HG03457 (cell line): ENCODE measurements around the gene GRM4.

Experiments used
- ATAC-seq: cut with Tn5 transposase; IDR thresholded peaks from one replicate; pipeline ENCODE4 v1.9.1; 2021; ENCODE audit warnings: moderate number of reproducible peaks; ENCODE audit not compliant: unreplicated experiment

GRM4 gene

GRCh38 chr6:34157851-34158250 is 12.0 kb upstream of the GRM4 start:
- ATAC-seq, result no peak

GRCh38 chr6:34157236-34157830 is 11.4 kb upstream of the GRM4 start:
- no peak for ATAC-seq

DNA sequence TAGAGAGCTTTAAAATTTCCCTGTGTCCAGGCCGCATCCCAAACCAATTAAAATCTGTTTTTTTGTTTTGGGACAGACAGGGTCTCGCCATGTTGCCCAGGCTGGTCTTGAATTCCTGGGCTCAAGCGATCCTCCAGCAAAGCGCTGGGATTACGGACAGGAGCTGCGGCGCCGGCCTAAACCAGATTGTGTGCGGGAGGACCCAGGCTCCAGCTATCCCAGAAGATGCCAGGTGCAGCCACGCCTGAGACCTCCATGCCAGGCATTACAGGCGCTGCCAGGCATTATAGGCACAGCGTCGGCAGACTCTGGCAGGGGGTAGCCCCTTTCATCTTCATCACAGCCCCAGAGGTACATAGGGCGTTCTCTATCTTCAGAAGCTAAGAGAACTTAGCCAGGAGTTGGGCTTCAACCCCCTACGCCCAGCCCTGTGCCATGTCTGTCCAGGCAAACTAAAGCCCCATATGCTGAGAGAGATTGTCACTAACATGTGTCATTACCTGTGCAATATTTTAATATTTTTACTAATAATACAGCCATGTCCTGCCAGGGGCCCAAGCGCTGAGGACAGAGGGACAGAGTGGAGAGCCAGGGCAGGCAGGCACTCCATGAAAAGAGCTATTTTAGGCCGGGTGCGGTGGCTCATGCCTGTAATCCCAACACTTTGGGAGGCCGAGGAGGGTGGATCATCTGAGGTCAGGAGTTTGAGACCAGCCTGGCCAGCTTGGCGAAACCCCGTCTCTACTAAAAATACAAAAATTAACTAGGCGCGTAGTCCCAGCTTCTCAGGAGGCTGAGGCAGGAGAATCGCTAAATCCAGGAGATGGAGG is 9.8 kb upstream of the GRM4 start:
- no peak for ATAC-seq

- no peak for ATAC-seq
Measured at GRCh38 chr6:34154668-34155447, 9.0 kb upstream of the GRM4 start.

- ATAC-seq, result no peak
Measured at GRCh38 chr6:34152806-34153520, 7.1 kb upstream of the GRM4 start.

- ATAC-seq, result no peak
Measured at GRCh38 chr6:34152042-34152524, 6.2 kb upstream of the GRM4 start.

GRCh38 chr6:34151321-34152041 is 5.6 kb upstream of the GRM4 start:
- no peak for ATAC-seq

GRCh38 chr6:34150766-34151165 is 4.9 kb upstream of the GRM4 start:
- ATAC-seq, result no peak

DNA sequence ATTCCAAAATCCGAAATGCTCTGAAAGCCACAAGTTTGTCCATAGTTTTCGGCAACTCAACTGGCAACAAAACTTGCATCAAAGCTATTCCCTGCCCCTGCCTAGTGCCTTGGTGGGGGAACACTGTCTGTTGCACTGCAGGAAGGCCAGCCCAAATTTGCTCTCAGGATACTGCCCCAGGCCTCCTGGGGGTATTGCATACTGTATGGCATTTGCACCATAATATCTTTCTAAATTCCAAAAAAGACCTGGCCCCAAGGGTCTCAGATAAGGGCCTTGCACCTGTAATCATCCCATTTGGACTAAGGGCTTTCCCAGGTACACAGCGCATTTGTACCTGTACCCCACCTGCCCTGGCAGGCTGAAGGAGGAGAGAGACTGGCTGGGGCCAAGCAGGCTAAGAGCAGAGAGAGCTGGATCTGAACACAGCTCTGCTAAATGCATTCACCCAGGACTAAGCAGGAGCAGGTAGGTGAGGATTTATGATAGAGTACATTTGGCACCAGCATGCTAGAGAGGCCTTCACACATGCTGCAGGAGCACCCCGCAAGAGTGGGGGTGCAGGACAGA is 4.0 kb upstream of the GRM4 start:
- no peak for ATAC-seq

DNA sequence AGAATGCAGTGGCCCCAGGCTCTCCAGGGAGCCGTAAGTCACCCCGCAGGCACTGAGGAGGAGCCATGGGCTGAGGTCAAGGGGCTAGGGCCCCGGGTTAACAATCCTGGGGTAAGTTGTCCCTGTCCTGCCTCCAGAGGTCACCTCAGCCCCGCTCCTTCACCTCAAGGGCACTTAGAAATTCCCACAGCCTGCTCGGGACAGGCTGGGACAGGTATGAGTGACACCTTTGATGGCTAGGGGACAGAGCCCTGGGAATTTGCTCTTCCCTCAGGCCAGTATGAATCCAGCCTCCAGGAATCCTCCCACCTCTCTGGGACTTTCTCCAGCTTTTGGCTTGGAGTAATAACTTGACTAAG is 3.5 kb upstream of the GRM4 start:
- no peak for ATAC-seq

DNA sequence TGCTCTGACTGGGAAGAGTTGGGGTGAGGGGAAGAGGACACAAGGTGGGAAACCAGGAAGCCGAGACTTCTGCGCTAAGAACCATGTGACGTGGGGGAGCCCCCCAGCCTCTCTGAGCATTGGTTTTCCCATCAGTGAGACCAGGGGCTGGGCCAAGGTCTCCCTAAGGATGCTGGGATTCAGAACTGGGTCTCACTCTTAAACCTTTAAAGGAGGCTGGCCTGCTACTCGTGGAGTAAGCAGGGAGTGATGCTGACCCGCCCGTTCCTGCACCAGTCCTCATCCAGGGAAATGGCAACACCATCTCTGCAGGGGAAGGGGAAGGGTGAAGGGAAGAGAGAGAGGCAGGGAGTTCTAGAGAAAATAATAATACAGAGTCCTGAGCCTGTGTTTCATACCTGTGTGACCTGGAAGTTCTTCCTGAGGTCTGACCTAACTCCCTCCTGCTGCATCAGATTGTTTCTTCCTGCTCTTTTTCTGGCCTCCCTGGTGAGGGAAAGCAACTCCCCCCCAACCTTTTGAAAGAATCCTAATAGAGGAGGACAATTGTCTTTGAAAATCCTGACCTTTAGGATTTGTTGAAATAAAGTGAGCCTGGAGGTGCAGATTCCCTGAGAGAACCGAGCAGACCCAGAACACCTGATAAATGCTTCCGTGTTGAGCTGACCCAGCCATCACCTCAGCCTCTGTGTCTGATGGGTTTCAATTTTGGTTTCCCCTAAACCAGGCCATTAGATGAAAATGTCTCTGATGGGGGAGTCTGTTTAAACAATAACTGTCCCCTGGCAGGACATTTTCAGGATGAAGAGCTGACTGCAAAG is 3.0 kb upstream of the GRM4 start:
- no peak for ATAC-seq

DNA sequence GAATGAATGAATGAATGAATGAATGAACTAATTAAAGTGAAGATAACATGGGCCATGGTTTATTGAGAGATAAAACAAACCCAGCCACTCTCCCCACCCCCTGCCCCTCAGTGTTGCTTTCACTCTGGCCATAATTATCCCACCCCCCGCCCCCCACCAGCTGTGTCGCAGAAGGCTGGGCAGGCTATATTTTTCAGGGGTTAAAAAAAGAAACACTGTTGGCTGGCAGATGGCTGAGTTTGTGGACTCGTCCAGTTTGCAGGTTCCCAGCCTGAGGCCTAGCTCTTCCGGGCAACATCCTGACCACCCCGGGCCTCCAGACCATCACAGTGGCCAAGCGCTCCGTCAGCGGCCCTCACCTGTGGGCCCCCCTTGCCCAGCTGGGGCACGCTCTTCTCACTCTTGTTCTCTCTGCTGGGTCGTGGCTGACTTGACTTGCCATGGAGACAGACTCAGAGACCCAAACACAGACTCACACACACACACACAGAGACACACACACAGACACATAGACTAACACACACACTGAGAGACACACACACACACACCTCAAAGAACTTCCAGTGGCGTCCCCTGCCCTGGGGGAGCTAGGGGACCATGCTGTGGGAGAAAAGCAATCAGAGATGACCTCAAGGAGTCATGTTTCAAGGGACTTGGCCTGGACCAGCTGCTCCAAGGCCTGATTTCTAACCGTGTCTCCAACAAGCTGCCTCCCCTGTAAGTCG is 2.2 kb upstream of the GRM4 start:
- ATAC-seq, result no peak

GRCh38 chr6:34146801-34147592 is 1.1 kb upstream of the GRM4 start:
- ATAC-seq, result no peak

- no peak for ATAC-seq
Measured at GRCh38 chr6:34145161-34146020, 496 bp downstream of the GRM4 start.

GRCh38 chr6:34144581-34145160 is 1.2 kb downstream of the GRM4 start:
- no peak for ATAC-seq

DNA sequence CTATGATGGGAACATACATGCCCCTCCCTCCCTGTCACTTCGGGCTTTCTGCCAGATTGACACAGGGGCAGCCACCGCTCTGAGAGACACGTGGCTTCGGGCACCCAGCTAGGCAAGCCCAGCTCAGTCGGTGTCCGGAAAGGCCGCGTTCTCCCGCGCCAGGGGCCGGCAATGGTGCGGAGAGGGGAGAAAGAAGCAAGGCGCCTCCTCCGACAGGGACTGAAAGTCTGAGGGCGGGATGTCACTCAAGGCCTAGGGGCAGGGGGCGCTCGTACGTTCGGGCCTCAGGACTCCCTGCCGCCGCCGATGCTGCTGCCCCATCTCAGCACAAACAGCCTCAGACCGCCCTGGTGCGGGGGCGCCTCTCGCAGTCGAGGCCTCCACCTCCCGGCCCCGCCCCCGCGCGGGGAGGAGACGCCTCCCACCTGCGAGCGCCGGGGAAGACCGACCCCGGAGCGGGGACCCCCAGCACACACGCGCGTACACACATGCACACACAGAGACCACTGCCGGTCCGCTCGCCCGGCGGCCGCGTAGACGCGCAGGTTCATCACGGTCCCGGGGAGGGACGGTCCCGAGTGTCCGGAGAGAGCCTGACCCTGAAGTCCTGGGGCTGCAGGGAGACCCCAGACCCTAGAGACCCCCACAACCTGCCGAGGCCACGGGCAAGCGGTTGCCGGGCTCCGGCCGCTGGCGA is 1.9 kb downstream of the GRM4 start:
- ATAC-seq, result no peak
